K562 (cell line): ENCODE measurements around the gene TFRC. TPM values are rescaled to one million over a fixed set of nuclear protein-coding genes. Genes with fewer than 3 reads are reported as not detected.

ENCODE experiments used
- ARID1B ChIP-seq: fragments of 450-650 bp; IDR thresholded peaks from 2 replicates; pipeline ENCODE4 v1.6.1; 2016; ENCODE audit warnings: antibody characterized with exemption, mild to moderate bottlenecking, inconsistent platforms
- CREM ChIP-seq: IDR thresholded peaks from 2 replicates; pipeline ENCODE4 v1.6.1; 2014; ENCODE audit warnings: antibody characterized with exemption, low read depth
- DDX20 ChIP-seq: fragments of 450-650 bp; IDR thresholded peaks from 2 replicates; pipeline ENCODE4 v1.6.1; 2016; ENCODE audit warnings: missing genetic modification characterization, low read depth, mild to moderate bottlenecking, missing compliant biosample characterization, moderate library complexity
- DIDO1 ChIP-seq: fragments of 450-650 bp; IDR thresholded peaks from 2 replicates; pipeline ENCODE4 v1.6.1; 2016; ENCODE audit warnings: low read depth, missing biosample characterization, missing genetic modification characterization
- ERF ChIP-seq: fragments of 450-650 bp; formaldehyde crosslinking; IDR thresholded peaks from 2 replicates; pipeline ENCODE4 v1.4.0; 2020; ENCODE audit warnings: mild to moderate bottlenecking, mixed read lengths
- FOXK2 ChIP-seq, 2 experiments: fragments of 450-650 bp; IDR thresholded peaks in 1 of 2; conservative IDR thresholded peaks in 1 of 2; 2 replicates each; pipeline ENCODE4 v1.6.1; 2016; ENCODE audit warnings: low read depth in 2 of 2, mild to moderate bottlenecking in 1 of 2
- LARP7 ChIP-seq: fragments of 450-650 bp; IDR thresholded peaks from 2 replicates; pipeline ENCODE4 v1.6.1; 2016
- NFE2 ChIP-seq: IDR thresholded peaks from 2 replicates; pipeline ENCODE4 v1.6.1; 2014; ENCODE audit warnings: antibody characterized with exemption, low read depth
- NFYB ChIP-seq: IDR thresholded peaks from 2 replicates; pipeline ENCODE4 v1.6.1; 2011; ENCODE audit warnings: mild to moderate bottlenecking, moderate library complexity; ENCODE audit not compliant: insufficient read length; ENCODE audit errors: extremely low read depth
- PTBP1 ChIP-seq: fragments of 200-400 bp; formaldehyde crosslinking; IDR thresholded peaks from 2 replicates; pipeline ENCODE4 v1.6.1; 2017; ENCODE audit warnings: low read depth, low read length
- RAD21 ChIP-seq, 2 experiments: fragments of 250-450 bp in 1 of 2; fragments of 450-650 bp in 1 of 2; sonication (Bioruptor Pico) in 1 of 2; formaldehyde crosslinking in 1 of 2; IDR thresholded peaks in 1 of 2; conservative IDR thresholded peaks in 1 of 2; 2 replicates each; pipeline versions ENCODE4 v1.4.0 to v1.8.0; 2020 to 2022; ENCODE audit warnings: mild to moderate bottlenecking in 2 of 2, moderate library complexity in 1 of 2
- RBM15 ChIP-seq: fragments of 200-400 bp; formaldehyde crosslinking; IDR thresholded peaks from 2 replicates; pipeline ENCODE4 v1.6.1; 2018; ENCODE audit warnings: mild to moderate bottlenecking, low read length, moderate library complexity; ENCODE audit not compliant: insufficient read depth
- SMAD1 ChIP-seq: fragments of 150-350 bp; IDR thresholded peaks from 2 replicates; pipeline ENCODE4 v1.6.1; 2014; ENCODE audit warnings: low read length, low read depth; ENCODE audit not compliant: partially characterized antibody
- TSHZ1 ChIP-seq: fragments of 250-450 bp; sonication (Bioruptor Pico); IDR thresholded peaks from 2 replicates; pipeline ENCODE4 v1.4.0; 2020; ENCODE audit warnings: mild to moderate bottlenecking, moderate library complexity
- ZNF121 ChIP-seq: sonication (generic); formaldehyde crosslinking; conservative IDR thresholded peaks from 2 replicates; pipeline ENCODE4 v1.8.0; 2022; ENCODE audit warnings: missing genetic modification reagents
- ZNF24 ChIP-seq: fragments of 450-650 bp; IDR thresholded peaks from 2 replicates; pipeline ENCODE4 v1.6.1; 2016
- ZNF583 ChIP-seq: fragments of 250-450 bp; sonication (Bioruptor Pico); IDR thresholded peaks from 2 replicates; pipeline ENCODE4 v1.4.0; 2020
- polyA plus RNA-seq, 8 experiments: library from polyadenylated mRNA; depleted of rRNA in 4 of 8; stranded (reverse) in 5 of 8; unstranded in 3 of 8; fragments of >200 nt; fragmentation: Nextera tagmentation in 2 of 8; fragmentation: Illumina TruSeq in 1 of 8; extraction: Ambion mirVana in 2 of 8; extraction: Trizol in 1 of 8; gene quantifications; 2 replicates each; pipeline versions ENCODE4 v1.2.1 to v1.2.3, GENCODE V29; 2011 to 2014; ENCODE audit warnings: inconsistent platforms in 1 of 8, missing spikeins in 1 of 8
- total RNA-seq, 7 experiments: library from RNA; depleted of rRNA in 6 of 7; stranded (reverse); fragments of >200 nt in 6 of 7; fragmentation: Illumina TruSeq in 2 of 7; extraction: Trizol in 2 of 7; gene quantifications; 2 replicates each; pipeline versions ENCODE4 v1.2.1 to v1.2.3, GENCODE V29; 2011 to 2021; ENCODE audit warnings: low replicate concordance in 1 of 7
- TF ChIP-seq, protein P1 (sequence below): fragments of 250-450 bp; sonication (Bioruptor Pico); IDR thresholded peaks from 2 replicates; pipeline ENCODE4 v1.4.0; 2020; ENCODE audit warnings: mild to moderate bottlenecking, moderate library complexity
- TF ChIP-seq, protein P2 (sequence below): fragments of 250-450 bp; sonication (Bioruptor Pico); IDR thresholded peaks from 2 replicates; pipeline ENCODE4 v1.5.0; 2021
- TF ChIP-seq, protein P3 (sequence below): sonication (generic); formaldehyde crosslinking; IDR thresholded peaks from 2 replicates; pipeline ENCODE4 v1.8.0; 2022; ENCODE audit warnings: missing genetic modification reagents, mild to moderate bottlenecking, moderate library complexity, borderline replicate concordance
- TF ChIP-seq, protein P4 (sequence below): sonication (generic); formaldehyde crosslinking; IDR thresholded peaks from 2 replicates; pipeline ENCODE4 v1.5.0; 2020; ENCODE audit warnings: missing genetic modification reagents

TFRC gene
- total and polyA plus RNA-seq, 9 of the 15 experiments (the other 6 are each of a cell fraction or from before 2014, with no cell fraction given), result 149 to 679 (median 332) TPM

GRCh38 chr3:196108075-196108743 is 26.3 kb upstream of the TFRC start (continued):
- TF ChIP-seq TSHZ1 (CRISPR knock-in tag) (no peak), FOXK2 (conservative IDR thresholded peaks at IDR 0.05 in 1 of 2, IDR thresholded peaks at IDR 0.05 in 1 of 2; ENCODE audit: low read depth in 2 of 2) (peak; percentile 53 to 72; a peak in 2 of 4 replicates), DIDO1 (tag) (no peak), ARID1B (peak; percentile 98), SMAD1 (peak; percentile 51), DDX20 (tag) (no peak), NFE2 (no peak), LARP7 (no peak), ZNF583 (CRISPR knock-in tag) (peak; percentile 7; the same call in 1 of the 2 replicates), ZNF121 (CRISPR knock-in tag) (0 out of 2 replicates have a peak, but pooled peaks have one; percentile 11), RAD21 (CRISPR knock-in tag; conservative IDR thresholded peaks at IDR 0.05 in 1 of 2, IDR thresholded peaks at IDR 0.05 in 1 of 2) (peak in 1 of 2 experiments; percentile 57; a peak in 2 of 4 replicates), ZNF24 (peak; percentile 66; the same call in 1 of the 2 replicates), PTBP1 (no peak), RBM15 (no peak), ERF (CRISPR knock-in tag) (no peak), CREM (peak; percentile 69; the same call in 1 of the 2 replicates), NFYB (no peak)
- TF ChIP-seq, protein P1, sequence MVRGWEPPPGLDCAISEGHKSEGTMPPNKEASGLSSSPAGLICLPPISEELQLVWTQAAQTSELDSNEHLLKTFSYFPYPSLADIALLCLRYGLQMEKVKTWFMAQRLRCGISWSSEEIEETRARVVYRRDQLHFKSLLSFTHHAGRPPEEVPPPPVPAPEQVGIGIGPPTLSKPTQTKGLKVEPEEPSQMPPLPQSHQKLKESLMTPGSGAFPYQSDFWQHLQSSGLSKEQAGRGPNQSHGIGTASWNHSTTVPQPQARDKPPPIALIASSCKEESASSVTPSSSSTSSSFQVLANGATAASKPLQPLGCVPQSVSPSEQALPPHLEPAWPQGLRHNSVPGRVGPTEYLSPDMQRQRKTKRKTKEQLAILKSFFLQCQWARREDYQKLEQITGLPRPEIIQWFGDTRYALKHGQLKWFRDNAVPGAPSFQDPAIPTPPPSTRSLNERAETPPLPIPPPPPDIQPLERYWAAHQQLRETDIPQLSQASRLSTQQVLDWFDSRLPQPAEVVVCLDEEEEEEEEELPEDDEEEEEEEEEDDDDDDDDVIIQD (CRISPR knock-in tag), result no peak
- TF ChIP-seq, protein P2, sequence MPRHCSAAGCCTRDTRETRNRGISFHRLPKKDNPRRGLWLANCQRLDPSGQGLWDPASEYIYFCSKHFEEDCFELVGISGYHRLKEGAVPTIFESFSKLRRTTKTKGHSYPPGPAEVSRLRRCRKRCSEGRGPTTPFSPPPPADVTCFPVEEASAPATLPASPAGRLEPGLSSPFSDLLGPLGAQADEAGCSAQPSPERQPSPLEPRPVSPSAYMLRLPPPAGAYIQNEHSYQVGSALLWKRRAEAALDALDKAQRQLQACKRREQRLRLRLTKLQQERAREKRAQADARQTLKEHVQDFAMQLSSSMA, result no peak
- TF ChIP-seq, protein P3, sequence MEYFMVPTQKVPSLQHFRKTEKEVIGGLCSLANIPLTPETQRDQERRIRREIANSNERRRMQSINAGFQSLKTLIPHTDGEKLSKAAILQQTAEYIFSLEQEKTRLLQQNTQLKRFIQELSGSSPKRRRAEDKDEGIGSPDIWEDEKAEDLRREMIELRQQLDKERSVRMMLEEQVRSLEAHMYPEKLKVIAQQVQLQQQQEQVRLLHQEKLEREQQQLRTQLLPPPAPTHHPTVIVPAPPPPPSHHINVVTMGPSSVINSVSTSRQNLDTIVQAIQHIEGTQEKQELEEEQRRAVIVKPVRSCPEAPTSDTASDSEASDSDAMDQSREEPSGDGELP (CRISPR knock-in tag), result peak; percentile 82; the same call in 1 of the 2 replicates
- TF ChIP-seq, protein P4, sequence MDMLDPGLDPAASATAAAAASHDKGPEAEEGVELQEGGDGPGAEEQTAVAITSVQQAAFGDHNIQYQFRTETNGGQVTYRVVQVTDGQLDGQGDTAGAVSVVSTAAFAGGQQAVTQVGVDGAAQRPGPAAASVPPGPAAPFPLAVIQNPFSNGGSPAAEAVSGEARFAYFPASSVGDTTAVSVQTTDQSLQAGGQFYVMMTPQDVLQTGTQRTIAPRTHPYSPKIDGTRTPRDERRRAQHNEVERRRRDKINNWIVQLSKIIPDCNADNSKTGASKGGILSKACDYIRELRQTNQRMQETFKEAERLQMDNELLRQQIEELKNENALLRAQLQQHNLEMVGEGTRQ (CRISPR knock-in tag), result no peak
